HG03139 (cell line): ENCODE data around the gene ZWILCH.
"Not testable (repeated sequence)": the region's sequence is repeated elsewhere in the genome, so short reads cannot be mapped to it uniquely, and the experiment has no call there.

Source experiments
- ATAC-seq: cut with Tn5 transposase; IDR thresholded peaks from one replicate; pipeline ENCODE4 v1.9.1; 2021; ENCODE audit not compliant: unreplicated experiment

Gene ZWILCH

DNA sequence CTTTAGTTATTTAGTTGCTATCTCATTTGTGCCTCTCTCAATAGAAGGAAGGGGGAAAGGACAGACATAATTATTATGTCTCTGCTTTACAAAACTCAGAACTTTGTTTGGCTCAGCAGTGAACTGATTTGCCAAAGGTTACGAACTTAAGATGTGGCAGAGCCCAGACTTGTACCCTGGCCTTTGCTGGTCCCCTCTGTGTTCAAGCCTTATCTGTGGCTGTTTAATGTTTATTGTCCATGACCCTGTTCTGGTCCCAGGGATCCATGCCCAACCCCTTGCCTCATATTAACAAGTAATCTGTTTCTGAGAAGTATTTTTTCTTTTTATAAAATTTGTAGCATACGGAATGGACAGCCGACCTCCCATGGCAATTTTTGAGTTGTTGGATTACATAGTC lies 18.2 kb upstream of the ZWILCH start:
- ATAC-seq: no peak

DNA sequence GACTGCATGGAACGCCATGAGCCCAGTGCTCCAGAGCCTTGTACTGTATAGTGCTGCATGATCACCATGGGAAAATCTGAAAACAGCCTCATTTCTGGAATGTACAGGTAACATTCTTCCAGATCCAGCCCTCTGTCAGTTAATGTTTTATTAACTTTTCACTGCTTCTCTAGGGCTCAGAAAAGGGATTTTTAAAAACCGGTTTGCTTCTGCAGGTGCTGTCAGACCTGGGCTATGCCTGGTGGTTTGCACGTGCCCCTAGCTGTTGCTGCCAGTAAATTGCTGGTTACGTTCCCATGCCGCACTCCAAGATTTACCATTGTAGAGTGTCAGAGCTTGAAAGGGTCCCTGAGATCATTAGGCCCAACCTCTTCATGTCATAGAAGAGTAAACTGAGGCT lies 16.6 kb upstream of the ZWILCH start:
- ATAC-seq: no peak

DNA sequence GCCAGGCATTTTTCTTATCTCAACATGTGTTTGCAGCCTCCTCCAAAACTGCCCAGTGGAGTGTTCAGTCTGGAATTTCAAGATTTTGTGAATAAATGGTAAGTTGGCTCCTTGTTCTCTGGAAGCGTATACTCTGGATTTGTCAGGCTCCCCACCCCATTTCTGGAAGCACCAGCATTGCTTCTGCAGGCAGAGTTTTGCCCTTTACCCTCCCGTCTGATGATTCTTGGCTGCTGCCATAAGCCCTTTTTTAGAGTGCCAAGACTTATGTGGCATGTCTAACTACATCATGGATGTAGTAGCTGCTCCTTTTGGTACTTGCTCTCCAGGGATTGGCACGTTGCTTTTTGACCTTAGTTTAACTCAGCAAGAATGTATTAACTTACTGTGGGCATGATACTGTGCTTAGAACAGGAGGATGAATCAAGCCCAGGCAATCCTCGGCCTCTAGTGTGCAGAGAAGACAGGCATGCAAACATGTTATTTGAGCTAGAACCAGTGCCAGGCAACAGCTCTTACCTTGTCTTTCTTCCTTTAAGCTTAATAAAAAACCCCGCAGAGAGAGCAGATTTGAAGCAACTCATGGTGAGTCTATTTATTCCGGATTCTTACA lies 15.8 kb upstream of the ZWILCH start:
- no peak for ATAC-seq

DNA sequence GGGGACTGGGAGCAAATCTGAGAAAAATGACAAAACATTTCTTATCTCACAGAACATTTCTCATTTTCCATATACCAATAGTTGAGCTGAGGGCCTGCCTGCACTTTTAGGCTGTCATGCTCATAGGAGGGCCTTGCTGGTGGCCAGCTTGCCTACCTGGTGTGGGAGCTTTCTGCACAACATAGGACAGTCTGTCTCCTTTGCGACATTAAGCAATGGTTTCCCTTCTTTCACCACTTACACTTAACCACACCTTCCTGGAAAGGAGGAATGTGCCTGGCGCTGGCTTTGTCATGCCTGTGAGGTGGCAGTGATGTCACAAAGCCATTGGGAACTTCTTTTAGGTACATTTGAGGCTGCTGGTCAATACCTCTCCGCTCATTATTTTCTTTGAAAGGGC lies 13.3 kb upstream of the ZWILCH start:
- ATAC-seq: no peak

DNA sequence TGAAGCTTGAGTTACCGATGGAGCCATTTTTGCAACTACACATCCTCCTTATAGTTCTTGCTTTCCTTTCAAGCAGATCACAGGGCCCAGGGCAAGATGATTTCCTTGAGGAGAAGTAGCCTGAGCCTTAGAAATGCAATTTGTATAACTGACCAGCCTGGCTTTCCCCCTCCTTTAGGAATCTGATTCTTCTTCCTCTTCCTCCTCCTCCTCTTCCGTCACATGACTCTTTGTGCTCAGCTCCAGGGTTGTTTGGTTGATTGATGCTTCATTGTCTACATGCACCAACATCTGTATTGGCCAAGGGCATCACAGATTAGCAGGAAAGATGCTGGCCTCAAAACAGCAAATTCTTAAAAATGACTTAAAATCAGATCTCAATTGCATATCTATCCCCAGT lies 10.9 kb upstream of the ZWILCH start:
- no peak for ATAC-seq

DNA sequence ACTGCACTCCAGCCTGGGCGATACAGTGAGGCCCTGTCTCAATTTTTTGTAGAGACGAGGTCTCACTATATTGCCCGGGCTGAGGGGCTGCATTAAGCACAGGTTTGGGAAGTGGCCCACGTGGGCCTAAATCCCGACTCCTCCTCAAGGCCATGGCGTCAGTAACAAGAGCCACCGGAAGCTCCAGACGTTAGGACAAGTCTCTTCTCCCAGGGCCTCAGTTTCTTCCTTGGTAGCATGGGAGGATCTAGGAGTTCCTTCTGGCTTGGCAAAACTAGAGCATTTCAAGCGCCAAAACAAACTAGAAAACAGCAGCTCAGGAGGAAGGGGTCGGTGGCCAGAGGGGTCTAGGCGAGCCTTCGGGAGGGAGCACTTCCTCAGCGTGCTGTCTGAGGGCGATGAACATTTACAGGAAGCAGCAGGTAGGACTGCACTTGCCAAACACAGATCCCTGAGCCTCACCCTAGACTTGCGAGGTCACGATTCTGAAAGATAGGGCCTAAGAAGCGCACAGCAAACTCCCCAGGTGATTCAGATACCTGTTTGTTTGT lies 8.1 kb upstream of the ZWILCH start:
- ATAC-seq: peak; percentile 21

DNA sequence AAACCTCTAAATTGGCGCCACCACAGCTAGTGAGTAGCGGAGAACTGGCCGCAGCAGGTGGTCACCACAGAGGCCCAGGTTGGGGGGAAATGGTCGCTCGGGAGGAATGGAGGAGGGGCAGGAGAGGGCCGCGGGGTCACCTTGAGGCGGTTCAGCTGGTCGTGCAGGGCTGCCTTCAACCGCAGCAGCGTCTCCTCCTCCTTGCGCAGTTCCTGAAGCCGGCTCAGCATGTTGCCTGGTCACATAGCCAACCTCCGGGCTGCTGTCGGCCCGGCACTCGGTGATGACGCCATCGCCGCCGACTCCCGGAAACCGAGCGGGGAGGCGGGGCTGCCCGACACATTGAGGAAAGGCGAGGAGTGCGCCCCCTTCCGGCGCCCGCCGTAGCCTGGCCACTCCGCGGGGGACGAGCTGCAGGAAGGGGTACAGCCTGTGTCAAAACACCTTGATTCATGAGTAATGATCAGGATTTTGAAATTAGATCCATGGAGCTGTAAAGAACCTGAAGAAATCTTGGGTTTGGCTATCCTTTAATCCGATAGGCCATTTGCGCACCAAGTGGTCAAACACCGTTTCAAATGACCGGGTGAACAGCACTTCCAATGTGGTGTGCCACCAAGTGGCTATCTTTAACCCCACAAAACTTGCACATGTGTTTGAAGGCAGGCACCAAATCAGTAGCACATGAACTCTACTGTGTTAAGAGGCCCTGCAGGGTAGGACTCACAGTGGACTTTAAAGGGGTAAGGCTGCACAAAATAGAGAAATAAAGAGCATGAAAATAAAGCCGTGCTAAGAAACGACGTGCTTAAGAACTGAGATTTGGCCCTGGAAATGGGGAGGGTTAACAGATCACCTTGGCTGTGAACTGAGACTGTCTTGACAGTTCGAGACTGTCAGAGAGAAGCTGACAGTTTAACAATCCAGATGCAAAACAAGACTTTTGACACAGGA lies 7.3 kb upstream of the ZWILCH start, which contains the start of gene SNAPC5:
SNAPC5 (minus strand) TSS at position 261 of the 954 bp plus-strand sequence; CDS start at position 230, 31 bp downstream.
- ATAC-seq: peak; percentile 70

DNA sequence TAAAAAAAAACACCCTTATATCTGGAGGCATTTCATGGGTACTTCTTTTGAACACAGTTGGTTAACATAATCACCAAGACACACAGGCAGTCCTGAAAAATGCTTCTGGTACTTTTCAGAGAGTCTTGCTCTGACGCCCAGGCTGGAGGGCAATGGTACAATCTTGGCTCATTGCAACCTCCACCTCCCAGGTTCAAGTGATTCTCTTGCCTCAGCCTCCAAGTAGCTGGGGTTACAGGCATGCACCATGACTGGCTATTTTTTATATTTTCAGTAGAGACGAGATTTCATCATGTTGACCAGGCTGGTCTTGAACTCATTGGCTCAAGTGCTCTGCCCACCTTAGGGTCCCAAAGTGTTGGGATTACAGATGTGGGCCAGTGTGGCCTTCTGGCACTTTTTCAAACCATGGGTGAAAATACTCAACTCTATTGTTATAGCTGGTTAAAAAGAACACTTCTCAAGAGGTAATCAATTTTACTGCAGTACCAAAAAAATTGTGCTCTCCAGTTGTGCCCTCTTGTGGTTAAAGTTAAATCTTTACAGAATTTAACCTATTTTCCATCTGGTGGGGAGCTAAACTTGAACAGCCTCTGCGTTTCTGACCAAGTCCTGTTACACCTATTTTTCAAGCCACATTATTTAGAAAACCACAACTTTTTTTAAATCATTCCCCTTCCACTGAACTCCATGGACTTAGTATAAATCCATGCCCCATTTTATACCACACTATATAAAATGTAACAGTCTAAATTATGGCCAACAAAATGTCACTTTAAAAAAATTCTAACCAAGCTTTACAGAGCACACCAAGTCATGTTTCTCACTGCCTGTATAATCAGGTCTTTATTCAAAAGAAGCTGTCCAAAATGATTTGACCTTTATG lies 6.4 kb upstream of the ZWILCH start:
- no peak for ATAC-seq

DNA sequence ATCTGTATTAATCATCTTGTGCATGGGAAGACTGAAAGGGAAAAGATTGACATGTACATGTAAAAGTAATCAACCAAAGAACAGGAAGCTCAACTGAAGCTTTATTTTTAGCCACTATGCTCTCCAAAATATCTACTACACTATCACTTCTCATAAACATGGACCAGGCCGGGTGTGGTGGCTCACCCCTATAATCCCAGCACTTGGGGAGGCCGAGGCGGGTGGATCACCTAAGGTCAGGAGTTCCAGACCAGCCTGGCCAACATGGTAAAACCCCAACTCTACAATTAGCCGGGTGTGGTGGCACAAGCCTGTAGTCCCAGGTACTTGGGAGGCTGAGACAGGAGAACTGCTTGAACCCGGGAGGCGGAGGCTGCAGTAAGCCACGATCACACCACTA lies 4.8 kb upstream of the ZWILCH start:
- ATAC-seq: not testable (repeated sequence)

DNA sequence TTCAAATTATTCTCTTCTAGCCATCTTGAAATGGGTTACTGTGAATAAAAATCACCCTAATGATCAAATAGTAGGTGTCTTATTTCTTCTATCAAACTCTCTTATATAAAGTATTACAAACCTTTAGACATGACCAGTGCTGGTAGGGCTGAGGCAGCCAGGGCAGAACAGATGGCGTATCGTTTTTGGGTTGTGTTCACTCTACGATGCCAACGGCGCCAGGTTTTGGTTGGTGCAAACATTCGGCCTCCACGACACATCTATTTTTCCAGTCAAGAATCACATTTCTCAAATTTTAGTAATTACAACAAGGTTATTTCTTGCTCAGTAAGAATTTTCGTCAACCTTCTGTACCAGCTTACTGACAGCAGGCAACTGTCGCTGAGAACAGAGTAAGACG lies 2.6 kb upstream of the ZWILCH start:
- no peak for ATAC-seq

DNA sequence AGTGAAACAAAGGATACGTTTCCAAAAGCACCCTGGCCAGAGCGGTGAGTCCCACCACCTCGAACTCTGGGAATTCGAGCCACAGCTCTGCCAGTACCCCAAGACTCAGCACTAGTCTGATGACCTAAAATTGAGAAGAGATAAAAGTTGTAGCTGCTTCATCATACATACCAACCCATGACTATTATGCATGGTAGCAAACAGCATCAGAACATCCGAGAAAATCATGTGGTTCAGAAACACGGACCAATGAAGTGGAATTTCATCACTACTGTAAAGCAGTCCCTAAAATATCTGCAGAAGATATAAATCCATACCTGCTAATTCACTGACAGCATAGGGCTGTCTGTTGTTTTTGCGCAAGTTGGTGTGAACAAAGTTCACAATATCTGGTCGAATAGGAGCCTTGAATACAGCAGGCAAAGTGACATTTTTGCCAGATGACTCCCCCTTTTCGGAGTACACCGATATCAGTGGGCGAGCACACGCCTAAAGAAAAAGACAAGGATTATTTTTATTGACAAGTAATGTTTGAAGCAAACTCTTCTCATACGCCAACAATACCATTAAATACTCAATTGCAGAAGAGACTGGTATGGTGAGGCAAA lies 2.0 kb upstream of the ZWILCH start:
- not testable (repeated sequence) for ATAC-seq

DNA sequence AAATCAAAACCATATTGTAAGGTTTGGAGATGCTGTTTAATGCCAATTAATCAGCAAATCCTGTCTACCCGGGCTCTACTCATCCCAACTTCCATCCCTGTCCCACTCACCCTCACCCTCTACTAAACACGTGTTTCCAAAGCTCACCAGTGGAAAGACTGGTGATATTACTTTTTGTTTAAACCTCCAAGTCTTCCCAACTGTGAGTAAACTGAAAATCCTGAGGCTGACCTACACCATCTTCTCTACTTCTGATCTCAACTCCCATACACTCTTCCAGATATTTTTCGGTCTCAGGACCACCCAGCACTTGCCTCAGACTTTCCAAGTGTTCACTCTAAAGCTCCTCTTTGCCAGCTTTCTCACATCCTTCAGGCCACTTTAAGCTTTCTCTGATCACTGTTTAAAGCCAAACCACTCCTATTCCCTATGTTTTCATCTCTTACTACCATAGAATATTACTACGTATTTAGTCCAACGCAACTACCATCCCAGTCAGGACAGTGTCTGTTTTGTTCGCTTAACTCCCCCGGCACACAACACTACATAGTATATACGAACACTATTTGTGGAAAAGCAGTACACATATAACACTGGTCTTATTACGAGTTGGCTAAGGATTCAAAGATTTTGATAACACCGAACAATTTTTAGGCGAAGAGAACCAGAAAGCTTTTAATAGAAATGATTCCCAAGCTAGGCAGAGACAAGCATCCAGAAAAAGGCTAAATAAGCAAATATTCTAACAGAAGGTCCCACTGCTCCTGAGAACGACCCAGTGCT lies 1.2 kb upstream of the ZWILCH start:
- no peak for ATAC-seq

DNA sequence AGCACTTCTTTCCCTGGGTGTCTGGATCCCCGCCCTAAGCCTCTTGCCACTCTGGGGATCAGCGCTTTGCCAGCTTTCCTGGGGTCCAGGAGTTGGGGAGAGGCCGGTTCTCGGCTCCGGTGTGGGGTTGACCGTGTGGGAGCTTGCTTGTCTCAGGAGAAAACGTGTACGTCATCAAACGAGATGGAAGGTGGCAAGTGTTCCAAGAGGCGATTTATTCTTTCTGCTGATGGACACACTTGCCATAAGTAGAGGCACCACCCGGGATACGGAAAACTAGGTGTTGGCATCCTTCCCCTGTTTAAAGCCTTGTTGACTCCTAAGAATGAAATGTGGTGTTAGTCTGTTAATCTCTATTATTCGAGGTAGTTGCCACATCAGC lies 295 bp downstream of the ZWILCH start:
- peak; percentile 5 for ATAC-seq

DNA sequence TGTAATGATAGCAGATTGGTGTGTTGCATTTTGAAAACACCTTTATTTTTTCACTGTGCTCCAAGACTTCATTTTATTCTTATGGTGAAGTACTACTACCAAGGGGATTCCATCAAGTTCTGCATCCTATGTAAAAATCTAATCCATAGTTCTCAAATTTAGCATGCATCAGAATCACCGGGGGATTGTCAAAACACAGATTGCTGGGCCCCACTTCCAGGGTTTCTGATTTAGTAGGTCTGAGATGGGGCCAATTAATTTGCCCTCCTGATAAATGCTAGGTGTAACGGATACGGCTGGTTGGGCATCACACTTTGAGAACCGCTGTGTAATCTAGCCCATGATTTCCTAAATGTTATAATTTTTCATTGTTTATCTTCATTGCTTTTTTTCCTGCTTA lies 692 bp downstream of the ZWILCH start:
- ATAC-seq: no peak

DNA sequence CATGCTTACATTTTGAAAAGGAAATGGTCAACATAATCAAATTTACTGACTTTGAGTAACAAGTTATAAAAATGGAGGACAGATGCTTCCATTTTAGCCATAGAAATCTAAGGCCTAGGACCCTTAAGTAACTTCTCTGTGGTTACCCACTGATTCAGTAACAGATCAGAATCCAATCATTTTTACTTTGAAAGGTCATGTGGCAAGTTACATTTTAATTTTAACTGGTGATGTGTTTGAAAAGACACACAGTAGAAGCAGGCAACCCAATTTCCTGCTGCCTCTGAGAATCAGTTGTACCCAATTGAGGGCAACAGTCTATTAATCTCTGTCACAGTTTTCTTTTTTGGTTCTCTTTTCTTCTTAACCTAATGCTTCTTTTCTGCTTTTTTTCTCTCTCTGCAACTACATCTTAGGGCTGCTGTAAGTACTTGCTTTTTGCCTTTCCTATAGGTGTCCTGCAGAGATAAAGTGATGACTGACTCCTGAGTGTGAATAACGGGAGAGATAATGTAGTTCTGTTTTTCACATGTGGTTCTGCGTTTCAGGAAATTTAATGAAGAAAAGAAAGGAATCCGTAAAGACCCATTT lies 3.3 kb downstream of the ZWILCH start:
- no peak for ATAC-seq

DNA sequence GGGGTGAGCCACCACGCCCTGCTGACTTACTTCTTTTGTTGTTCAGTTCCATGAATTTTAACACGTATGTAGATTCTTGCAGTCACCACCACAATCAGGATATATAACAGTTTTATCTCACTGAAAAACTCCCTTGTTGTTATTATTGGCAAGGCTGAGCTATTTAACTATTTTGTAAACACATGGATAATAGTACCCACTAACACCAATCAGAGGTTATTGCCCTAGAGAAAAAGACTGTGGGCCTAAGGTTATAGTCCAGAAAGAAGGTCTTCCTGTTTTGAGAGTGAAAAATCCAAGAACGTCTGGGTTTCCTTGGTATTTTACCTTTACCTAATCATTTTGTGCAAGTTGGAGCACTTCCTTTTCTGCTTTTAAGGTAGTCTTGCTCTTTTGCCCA lies 9.5 kb downstream of the ZWILCH start:
- no peak for ATAC-seq

DNA sequence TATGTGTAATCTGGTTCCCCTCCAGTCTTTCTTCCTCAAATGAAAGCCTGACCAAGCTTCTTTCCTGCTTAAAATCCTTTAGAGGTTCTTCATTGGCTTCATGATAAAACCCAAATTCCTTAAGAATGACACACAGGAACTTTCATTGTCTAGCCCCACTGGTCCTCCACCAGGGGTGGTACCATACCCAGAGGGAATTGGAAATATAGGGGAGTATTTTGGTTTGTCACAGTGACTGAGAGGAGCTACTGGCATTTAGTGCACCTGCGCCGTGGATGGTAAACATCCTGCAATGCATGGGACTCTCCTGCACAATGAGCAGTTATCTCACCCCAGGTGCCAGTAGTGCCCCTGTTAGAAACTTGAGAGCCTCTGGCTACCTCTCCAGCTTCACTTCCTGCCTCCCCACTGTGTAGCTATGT lies 10.8 kb downstream of the ZWILCH start:
- no peak for ATAC-seq

DNA sequence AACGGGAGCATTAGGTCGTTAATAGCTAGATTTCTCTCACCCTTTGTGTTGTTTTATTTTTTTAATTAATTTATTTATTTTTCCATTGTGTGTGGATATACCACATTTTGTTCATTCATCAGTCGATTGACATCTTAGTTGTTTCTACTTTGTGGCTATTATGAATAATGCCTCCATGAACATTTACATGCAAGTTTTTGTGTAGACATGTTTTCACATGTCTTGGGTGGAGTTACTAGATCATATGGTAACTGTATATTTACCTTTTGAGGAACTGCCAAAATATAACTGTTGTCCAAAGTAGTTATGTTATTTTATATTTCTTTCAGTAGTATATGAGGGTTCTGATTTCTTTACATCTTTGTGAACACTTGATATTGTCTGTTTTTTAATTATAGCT lies 18.8 kb downstream of the ZWILCH start:
- no peak for ATAC-seq

DNA sequence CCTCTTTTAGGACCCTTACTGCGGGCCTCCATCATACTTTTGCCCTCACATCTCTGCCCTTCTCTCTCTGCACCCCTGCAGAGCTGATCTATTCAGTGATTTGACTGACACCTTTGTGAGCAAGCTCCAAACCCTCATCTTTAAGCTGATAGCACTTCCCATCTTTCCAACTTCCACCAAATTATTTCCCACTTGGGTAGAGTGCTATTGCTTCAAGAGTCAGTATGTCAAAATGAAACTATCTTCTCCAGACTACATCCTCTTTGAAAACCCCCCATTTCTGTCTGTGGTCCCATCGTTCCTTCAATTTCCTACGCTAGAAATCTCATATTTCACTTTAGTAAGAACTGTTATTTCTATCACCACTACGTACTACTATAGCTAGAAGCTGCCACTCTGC lies 19.7 kb downstream of the ZWILCH start:
- no peak for ATAC-seq
